Ecto neural progenitor cell (in vitro differentiated cells): ENCODE measurements around the gene KIF13A.
A peak's percentile ranks its signal among the peaks of the same experiment; 100 is the strongest.
"Not testable (repeated sequence)": the region's sequence is repeated elsewhere in the genome, so short reads cannot be mapped to it uniquely, and the experiment has no call there.

Source experiments
- DNase-seq: peaks from one replicate; pipeline ENCODE4 v3.0.0-alpha.2; 2018; ENCODE audit warnings: low spot score

KIF13A gene

DNA sequence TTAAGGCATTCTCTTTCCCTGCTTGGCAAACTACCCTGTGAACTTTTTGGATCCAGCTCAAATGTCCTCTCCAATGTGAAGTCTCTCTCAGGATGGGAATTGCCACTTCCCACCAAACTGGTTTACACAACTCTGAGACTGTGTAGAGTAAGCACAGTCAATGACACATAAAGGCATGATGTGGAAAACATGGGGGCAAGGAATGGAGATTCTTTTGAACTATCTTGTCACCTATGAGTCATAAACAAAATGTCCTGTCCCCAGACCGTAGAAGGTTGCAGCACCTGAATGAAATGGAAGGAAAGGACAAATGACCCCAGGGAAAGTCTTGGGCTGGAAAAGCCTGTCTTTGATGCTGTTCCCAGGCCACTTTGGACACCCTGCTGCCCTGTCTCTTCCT lies 11.0 kb upstream of the KIF13A start:
- no peak for DNase-seq

DNA sequence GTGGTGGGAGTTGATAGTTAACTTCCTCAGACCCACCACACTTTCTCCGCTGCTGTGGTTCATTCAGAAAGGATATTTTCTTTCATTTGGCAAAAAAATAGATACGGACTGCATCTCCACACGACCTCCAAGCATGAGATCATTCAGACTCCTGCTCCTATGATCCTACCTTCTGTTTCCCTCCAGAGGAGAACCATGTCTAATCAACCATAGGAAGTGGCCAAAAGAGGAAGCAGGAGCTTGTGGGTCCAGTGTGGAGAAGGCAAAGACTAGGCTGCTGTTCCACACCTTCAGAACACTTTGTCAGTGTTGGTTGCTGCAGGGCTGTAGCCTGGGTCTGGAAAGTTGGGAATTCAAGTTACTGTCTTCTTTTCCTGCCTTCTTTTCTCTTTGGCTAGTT lies 10.6 kb upstream of the KIF13A start:
- no peak for DNase-seq

DNA sequence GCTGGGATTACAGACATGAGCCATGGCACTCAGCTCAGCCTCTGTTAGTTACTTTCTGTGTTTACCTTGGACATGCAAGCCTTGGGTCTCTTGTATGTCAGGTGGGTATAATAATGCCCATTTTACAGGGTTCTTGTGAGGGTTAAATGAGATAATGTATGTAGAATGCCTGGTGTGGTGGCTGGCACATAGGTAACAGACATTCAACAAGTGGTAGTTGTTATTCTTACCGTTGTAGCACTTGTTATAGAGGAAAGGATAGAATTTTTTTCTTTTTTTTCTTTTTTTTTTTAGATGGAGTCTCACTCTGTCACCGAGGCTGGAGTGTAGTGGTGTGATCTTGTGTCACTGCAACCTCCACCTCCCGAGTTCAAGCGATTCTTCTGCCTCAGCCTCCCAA lies 8.0 kb upstream of the KIF13A start:
- no peak for DNase-seq

DNA sequence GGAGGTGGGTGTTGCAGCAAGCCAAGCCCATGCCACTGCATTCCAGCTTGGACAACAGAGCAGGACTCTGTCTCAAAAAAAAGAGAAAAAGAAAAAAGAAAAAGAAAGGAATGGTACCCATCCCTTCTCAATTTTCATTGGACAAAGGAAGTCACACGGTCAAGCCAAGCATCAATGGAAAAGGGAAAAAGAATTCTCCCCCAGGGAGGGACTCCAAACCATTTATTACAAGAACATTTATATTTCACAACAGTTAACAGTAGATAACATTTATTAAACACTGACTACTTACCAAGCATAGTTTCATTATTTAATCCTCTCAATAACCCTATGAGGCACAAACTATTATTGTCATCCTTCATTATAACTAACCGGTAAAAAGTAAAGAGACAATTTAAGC lies 6.6 kb upstream of the KIF13A start:
- no peak for DNase-seq

DNA sequence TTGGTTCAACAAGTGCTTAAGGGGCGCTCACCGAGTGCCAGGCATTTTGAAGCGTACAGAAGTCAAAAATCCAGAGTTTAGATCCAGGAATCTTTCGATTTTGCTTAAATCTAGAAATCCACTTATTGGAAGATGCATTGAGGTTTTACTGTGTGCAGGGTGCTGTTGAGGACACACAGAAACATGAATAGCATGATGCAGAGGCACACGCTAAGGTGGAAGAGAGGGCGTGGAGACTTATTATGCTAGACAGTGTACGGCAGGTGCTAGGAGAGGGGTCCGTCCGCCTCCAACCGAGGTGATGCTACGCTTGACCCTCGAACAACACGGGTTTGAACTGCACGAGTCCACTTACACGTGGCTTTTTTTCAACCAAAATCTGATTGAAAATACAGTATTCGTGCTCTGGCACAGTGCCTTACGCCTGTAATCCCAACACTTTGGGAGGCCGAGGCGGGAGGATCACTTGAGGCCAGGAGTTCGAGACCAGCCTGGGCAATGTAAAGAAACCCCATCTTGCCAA lies 1.0 kb upstream of the KIF13A start:
- no peak for DNase-seq

DNA sequence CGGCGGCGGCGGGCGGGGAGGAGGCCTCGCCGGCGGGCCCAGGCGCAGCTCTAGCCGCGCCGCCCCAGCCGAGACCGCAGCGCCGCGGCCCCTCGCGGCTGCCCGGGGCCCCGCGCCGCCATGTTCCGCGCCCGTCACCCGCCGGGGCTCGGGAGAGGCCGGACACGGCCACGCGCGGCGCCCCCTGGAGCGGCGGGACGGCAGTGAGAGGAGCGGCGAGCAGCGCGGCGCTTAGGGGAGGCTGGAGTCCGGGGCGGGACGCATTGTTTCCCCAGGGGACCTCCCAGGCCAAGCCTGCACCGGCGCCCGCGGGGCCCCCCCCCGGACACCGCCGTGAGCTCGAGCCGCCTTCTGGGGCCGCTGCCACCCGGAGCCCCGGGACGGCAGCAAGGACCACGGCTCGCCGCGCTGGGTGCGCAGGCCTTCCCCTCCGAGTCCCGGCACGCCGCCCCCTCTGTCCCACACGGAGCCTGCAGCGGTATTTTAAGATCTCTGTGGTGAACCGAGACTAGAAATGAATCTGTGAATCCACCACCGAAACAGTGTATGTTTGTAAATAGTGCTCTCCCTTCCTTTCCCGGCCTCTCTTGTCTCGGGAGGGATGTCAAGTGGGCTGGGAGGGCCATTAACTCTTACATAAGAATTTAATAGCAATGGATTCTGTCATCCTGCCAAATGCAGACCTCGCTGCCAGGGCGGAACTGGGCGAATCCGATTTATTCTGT lies 424 bp upstream of the KIF13A start:
- peak; percentile 77 for DNase-seq

DNA sequence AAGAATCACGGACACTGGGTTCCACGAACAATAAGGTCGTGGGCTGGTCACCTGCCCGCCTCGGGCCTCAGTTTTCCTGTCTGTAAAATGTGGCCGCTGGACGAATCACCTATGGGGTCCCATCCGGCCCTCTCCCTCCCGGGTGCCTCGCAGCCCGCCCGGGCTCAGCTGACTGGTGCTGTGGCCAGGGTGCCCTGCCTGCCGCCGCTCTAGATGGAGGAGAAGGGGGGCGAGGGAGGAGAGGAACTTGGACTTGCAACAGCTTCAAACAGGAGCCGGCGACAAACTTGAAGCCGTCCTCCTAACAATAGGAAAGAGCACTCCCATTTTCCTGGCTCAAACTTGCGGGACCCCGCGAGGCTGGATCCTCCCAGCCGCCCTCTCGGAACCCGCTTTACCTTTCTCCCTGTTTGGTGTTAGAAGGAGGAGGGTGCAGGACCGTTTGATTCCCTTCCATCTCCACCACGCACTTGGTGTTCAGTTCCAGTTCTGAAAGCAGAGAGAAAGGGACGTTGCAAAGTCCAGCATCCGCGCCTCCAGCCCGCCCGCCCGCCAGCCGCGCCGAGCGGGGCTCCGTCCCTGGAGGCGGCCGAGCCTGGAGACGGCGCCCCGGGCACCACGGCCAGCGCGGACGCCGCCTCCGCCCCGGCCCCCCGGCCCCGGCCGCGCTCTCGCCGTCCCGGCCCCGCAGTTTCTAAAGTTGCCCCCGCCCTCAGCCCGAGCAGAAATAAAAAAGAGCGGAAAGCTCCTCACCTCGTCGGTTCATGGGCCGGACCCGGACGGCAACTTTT lies 584 bp downstream of the KIF13A start:
- peak; percentile 66 for DNase-seq

DNA sequence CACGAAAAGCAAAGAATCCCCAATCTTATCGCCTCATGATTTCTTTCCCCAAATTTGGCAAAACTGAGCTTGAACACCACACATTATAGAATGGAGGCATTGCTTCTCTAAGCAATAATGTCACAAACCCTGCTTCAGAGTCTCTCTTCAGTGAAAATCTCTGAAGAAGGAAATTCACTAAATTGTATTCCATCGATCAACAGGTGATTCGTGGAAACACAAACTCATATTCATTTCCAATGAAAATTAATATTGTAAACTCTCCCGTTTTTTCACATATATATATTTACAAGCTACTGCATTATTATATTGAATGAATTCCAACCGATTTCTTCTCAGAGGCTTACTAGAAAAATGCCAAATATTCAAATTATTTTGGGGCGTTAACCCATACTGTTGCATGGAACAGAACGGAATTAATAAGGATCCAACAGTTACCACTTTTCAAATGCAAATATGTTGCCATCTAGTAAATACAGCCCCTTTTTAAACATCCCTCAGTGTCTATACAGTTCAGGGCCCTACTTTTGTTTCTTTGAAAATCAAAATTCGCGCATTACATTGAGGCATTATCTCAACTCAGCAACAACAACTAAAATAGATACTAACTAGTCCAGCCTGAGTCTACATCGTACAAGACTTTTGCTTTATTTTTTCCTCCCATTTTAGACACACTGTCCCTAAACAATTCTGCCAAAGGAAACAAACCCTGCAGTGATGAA lies 1.3 kb downstream of the KIF13A start:
- DNase-seq, result no peak

DNA sequence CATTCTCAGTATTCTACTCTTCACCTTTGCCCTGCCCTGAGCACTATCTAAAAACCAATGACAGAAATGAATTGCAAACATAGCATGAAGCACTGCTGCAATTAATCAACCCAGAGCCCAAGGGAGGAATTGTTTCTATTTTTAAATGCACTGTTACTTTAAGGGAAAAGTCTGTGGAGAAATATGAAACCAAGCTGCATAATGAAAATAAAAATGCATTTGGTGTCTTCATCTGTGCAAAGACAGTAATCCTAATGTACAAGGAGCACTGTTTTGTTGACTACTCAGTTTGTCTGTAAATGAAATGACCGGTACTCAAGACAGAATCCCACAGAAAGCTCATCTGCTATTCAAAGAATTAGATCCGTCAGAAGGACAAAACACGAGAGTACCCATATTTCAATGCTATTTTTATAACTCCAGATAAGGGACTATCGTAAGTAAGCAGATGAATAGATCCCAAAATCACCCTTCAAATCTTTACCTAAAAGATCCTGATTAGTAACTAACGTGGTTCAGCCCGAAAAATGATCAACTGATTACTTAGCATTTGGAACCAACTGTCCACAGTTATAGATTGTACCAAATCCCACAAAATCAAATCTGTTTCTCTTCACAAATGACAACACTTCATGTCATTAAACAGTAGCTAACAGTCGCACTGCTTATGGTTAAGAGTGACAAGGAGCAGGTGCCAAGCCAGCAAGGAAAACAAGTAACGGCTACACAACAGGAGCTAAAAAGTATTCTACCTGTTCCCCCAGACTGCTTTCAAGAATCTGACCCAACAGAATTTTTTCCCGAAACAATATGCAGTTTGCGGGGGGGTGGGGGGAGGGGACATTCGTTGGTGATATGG lies 2.4 kb downstream of the KIF13A start:
- no peak for DNase-seq

DNA sequence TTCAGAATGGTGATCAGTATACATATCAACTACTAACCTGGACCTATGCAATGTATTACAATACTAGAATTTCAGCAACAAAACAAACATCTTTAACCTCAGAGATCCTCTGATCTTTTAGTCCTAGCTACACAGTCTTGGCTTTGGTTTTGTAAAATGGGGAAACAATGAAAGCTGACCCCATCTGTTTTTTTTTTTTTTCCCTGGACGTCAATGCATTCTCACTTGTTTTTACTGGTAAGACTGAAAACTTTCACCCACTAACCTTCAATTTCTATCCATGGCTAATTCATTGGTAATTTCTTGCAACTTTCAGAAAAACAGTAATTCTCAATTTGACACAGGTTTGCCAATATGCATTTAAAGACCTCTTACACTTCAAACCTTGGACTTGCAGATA lies 3.0 kb downstream of the KIF13A start:
- no peak for DNase-seq

DNA sequence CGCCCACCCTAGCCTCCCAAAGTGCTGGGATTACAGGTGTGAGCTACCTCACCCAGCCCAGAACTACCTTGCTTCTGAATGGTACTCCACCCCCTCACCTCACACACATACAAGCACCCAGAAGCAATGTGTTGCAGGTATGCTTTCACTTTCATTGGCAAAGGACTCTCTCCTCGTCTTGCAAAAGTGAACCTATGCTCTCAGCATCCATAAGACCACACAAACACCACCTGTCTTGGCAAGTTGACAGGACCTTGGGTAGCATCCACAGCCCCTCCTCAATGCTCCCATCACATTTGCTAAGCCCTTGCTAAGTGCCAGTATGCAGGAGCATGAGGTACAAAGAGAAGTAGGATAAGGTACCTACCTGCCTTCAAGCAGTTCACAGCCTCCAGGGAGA lies 3.7 kb downstream of the KIF13A start:
- DNase-seq, result no peak

DNA sequence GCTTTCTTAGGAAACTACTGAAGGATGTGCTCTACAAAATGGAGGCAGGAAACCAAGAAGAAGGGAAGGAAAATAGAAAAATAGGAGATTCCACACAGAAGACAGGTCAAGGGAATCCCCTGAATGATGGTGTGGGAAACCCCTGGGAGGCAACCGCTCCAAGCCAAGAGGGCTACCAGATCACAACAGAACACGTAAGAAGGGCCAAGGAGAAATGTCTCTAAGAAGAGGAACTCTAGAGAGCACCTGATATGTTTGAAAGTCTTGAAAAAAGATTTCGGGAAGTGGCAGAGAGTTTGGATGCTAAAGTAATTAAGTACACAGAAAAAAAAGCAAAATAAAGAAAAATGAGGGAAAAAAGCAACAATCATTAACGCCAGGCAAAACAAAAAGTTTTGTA lies 7.1 kb downstream of the KIF13A start:
- DNase-seq, result no peak

DNA sequence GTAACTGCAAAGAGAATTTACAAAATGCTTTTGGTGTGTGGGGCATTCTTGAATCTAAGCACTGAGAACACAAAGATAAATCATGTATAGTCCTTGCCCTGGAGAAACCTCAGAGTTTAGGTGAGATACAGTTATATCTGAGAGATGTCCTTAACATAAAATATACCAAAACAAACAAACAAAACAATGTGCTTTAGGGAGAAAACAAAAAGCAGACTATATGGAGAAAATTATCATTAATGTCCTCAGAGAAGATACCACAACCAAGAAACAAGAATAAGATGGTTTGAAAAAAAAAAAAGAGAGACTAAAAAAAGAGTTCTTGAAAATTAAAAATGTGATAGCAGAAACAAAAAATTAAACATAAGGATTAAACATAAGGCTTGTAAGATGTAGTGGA lies 8.0 kb downstream of the KIF13A start:
- no peak for DNase-seq

DNA sequence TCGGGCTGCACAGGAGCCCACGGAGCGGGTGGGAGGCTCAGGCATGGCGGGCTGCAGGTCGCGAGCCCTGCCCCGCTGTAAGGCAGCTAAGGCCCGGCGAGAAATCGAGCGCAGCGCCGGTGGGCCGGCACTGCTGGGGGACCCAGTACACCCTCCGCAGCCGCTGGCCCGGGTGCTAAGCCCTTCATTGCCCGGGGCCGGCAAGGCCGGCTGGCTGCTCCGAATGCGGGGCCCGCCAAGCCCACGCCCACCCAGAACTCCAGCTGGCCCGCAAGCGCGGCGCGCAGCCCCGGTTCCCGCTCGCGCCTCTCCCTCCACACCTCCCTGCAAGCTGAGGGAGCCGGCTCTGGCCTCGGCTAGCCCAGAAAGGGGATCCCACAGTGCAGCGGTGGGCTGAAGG lies 11.2 kb downstream of the KIF13A start:
- DNase-seq, result not testable (repeated sequence)

DNA sequence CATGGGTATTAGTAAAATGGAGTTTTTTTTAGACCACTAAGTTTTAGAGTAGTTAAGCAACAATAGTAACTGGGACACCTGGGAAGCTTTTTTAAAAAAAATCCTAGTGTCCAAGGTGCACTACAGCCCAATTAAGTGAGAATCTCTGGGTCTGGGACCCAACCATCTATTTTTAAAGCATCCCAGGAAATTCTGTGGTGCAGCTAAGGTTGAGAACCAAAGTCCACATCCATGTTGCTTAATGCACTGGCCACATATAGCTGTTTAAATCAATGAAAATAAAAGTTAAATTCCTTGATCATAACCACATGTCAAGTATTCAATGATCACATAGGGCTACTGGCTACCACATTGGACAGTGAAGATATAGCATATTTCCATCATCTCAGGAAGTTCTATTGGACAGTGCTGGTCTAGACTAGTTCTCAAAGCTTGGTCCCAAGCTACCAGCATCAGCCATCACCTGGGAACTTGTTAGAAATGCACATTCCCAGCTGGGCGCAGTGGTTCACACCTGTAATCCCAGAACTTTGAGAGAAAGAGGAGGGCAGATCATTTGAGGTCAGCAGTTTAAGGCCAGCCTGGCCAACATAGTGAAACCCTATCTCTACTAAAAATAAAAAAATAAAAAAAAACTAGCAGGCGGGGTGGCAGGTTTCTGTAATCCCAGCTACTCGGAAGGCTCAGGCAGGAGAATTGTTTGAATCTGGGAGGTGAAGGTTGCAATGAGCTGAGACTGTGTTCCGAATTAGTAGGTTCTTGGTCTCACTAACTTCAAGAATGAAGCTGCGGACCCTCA lies 12.7 kb downstream of the KIF13A start:
- DNase-seq, result no peak

DNA sequence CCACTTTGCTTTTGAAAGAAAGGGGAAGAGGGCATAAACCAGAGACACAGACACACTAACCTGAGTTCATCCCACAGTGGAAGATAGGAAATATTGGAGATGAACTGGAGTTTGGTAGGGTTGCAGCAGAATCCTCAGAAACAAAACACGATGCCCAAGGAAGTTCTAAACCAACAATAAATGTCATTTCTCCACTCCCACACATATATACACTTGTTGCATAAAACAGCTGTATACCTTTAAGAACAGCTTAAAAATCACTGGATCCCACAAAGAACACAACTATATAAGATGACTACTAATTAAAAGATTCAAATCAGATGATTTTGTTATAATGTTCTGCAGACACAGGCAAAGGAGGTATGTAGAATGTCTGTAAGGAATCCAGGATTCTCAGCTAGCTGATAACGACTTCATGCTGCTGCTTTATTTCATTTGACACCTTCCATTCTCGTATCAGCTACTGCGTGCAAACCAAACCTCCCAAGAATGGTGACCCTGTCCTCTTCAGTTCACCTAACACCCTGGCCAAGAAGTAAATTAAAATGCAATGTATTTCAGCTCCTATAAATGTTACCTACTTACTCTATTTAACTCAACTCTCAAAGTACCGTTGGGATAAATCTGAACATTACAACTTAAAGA lies 14.3 kb downstream of the KIF13A start:
- no peak for DNase-seq

DNA sequence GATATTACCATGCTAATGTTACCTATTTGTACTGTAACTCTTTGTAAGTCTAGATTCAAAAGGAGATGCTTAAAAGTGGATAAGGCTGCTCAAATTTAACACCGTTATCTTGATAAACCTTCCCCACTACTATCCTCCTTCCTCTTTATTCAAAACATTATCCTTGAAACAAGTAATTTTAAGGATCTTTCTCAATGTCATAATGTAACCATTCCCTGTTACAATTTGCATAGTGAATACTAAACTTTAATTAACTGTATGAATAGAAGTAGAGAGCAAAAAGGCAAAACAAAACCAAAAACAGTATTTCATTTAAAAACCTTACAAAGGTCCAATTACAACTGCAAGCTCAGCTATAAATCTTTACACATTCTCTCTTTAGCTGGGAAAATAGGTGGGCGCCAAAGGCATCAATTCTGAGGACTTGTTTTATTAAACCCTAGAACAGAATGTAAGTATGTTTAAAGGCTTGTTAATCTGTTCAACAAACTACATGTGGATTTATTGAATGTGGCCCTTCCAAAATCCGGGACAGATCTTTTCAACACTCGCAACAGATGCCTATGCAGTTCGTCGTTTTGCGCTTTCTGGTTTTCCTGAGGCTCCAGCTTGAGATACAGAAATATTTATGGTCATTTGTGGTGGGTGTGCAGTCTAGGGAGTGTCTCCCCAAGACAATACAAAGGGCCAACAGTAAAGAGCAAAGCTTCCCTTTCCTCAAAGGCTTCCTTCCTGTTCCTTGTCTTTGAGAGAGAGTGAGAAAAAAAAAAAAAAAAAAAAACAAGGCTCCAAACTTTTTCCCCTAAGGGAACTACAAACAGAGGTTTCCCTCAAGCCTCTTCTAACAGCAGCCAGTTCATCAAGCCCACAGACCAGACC lies 15.1 kb downstream of the KIF13A start:
- no peak for DNase-seq

DNA sequence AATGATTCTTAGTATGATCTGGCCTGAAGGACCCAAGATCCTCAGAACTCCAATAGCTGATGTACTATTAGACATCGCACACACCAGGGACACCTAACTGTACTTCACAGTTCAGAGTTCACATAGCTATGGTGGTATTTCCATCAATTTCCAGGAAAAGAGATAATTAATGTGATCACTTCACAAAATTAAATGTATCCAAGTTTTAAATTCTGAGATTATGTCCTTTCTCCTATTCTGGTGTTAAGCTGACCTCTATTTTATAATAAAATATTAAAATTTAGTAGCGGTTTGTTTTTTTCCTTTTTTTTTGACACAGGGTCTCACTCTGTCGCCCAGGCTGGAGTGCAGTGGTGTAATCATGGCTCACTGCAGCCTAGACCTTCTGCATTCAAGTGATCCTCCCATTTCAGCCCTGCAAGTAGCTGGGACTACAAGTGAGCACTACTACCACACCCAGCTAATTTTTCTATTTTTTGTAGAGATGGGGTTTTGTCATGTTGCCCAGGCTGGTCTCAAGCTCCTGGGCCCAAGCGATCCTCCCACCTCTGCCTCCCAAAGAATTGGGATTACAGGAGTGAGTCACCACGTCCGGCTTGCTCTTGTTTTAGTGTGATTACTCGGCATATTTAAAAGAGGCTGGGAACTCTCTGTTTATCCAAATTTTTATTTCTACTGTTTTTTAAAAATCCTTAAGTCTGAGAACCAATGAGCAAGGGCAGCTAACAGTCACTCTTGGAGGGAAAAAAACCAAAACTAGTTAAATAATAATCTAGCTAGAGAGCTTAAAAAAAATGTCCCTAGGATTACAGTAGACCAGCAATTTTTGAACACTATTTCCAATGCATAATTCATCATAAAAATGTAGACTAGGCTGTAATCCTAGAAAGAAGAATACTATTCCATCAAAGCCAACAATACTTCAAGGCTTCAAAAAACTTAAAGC lies 16.0 kb downstream of the KIF13A start:
- DNase-seq, result no peak
